RWPE2 (cell line): ENCODE data around the gene ULK3.

Experiments used
- ATAC-seq: fragments of 200-7000 bp; cut with Tn5 transposase; 3 replicates; pipeline ENCODE4 v1.9.1; 2021; ENCODE audit warnings: low read depth
- DNase-seq: peaks from one replicate; pipeline ENCODE4 v3.0.0-alpha.2; 2020; ENCODE audit warnings: low spot score
- H3K27ac ChIP-seq: fragments of 450-650 bp; 2 replicates; pipeline ENCODE4 v1.5.1; 2017; ENCODE audit warnings: mild to moderate bottlenecking; ENCODE audit not compliant: poor library complexity, severe bottlenecking
- H3K27me3 ChIP-seq: fragments of 250-450 bp; sonication (Bioruptor Pico); 2 replicates; pipeline ENCODE4 v1.5.1; 2021; ENCODE audit warnings: mild to moderate bottlenecking, moderate library complexity; ENCODE audit not compliant: insufficient read depth, poor library complexity, severe bottlenecking
- H3K36me3 ChIP-seq: fragments of 250-450 bp; sonication (Bioruptor Pico); 2 replicates; pipeline ENCODE4 v1.5.1; 2020; ENCODE audit warnings: low read depth, mild to moderate bottlenecking, moderate library complexity
- H3K4me1 ChIP-seq: fragments of 250-450 bp; sonication (Bioruptor Pico); 2 replicates; pipeline ENCODE4 v1.5.1; 2021; ENCODE audit warnings: mild to moderate bottlenecking, moderate library complexity; ENCODE audit not compliant: insufficient read depth, poor library complexity, severe bottlenecking
- H3K4me3 ChIP-seq: fragments of 250-450 bp; sonication (Bioruptor Pico); 2 replicates; pipeline ENCODE4 v1.5.1; 2021; ENCODE audit warnings: mild to moderate bottlenecking, moderate library complexity; ENCODE audit not compliant: severe bottlenecking
- H3K9me3 ChIP-seq: fragments of 250-450 bp; sonication (Bioruptor Pico); 2 replicates; pipeline ENCODE4 v1.5.1; 2021; ENCODE audit warnings: mild to moderate bottlenecking, moderate library complexity; ENCODE audit not compliant: severe bottlenecking
- CTCF ChIP-seq: fragments of 450-650 bp; IDR thresholded peaks from one replicate; pipeline ENCODE4 v1.5.1; 2017; ENCODE audit warnings: mild to moderate bottlenecking, moderate library complexity; ENCODE audit not compliant: poor library complexity, severe bottlenecking

Gene ULK3

DNA sequence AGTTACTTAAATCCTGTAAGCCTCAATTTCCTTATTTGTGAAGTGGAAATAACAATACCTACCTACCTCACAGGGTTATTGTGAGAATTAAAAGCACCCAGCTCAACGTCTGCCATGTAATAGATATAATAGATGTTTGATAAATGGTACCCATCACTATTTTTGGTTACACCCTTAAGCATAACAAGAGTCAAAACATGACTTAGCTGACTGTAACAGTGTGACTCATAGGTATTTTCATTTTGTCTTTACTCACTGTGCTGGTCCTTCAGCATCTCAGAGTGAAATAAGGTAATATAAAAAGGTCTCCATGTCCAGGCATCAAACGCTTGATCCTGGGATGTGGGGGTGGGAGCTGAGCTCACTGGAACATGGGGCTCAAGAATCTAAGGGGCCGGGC lies 13.5 kb downstream of the ULK3 start:
- H3K4me3 ChIP-seq, result no peak overlapping the region
- no peak for DNase-seq
- TF ChIP-seq CTCF, result no peak
- no peak for ATAC-seq
- H3K27me3 ChIP-seq, result peaks cover 27% of the 10 kb centered on the region
- H3K36me3 ChIP-seq, result no peaks in the 10 kb centered on the region
- H3K4me1 ChIP-seq, result no peaks in the 10 kb centered on the region
- no peak overlapping the region for H3K27ac ChIP-seq
- H3K9me3 ChIP-seq, result no peaks in the 10 kb centered on the region

DNA sequence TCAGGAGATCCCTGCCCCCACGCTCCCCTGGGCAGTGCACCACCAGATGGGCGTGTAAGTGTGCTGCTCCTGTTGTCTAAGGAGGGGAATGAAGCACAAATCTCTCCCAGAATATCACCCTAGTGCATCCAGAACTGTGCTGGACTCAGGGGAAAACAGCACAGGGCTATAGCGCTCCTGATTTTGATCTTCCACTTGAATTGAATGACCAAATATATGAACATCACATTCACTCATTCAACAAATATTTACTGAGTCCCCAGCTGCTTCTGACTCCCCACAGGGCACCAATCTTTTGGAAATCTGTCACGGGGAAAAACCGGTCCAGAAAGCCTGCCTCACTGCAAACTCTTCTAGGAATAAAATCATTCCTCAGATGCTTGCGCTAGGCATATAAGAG lies 14.1 kb downstream of the ULK3 start:
- H3K36me3 ChIP-seq, result no peaks in the 10 kb centered on the region
- ATAC-seq (no peak), DNase-seq (no peak)
- peaks cover 27% of the 10 kb centered on the region for H3K27me3 ChIP-seq
- H3K27ac ChIP-seq, result no peak overlapping the region
- no peak for TF ChIP-seq CTCF
- no peaks in the 10 kb centered on the region for H3K9me3 ChIP-seq
- no peaks in the 10 kb centered on the region for H3K4me1 ChIP-seq
- H3K4me3 ChIP-seq, result no peak overlapping the region

DNA sequence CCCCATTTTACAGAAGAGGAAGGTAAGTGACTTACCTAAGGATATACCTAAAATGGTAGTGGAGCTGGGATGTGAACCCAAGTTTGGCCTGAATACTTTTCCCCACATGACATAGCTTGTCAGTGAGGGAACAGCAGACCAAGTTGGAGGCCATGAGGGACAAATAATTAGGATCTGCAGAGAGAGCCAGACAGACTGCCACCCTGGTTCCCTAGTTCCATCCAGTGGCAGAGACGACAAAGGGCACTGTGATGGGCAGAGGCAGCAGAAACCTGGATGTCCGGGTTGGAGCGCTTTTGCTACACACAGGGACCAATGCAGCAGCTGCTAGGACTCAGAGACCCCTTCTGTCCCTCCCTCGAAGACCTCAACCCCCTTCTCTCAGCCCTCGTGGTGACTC lies 15.3 kb downstream of the ULK3 start:
- TF ChIP-seq CTCF, result peak; percentile 11
- DNase-seq, result no peak
- no peak overlapping the region for H3K4me3 ChIP-seq
- no peak for ATAC-seq
- no peaks in the 10 kb centered on the region for H3K36me3 ChIP-seq
- no peaks in the 10 kb centered on the region for H3K4me1 ChIP-seq
- no peak overlapping the region for H3K27ac ChIP-seq
- H3K9me3 ChIP-seq, result no peaks in the 10 kb centered on the region
- peaks cover 27% of the 10 kb centered on the region for H3K27me3 ChIP-seq

- no peak for TF ChIP-seq CTCF
- no peaks in the 10 kb centered on the region for H3K9me3 ChIP-seq
Observed at GRCh38 chr15:74826921-74827320, 16.0 kb downstream of the ULK3 start.

GRCh38 chr15:74826364-74826819 lies 16.6 kb downstream of the ULK3 start, which contains the start of gene CPLX3:
Gene CPLX3 (plus strand): TSS chr15:74826627. CDS start chr15:74826704, 77 bp downstream.
- DNase-seq (no peak), ATAC-seq (0 out of 3 replicates have a peak, but pooled peaks have one; percentile 7)
- Histone ChIP-seq H3K27me3 (peaks cover 27% of the 10 kb centered on the region), H3K9me3 (no peaks in the 10 kb centered on the region), H3K4me1 (no peaks in the 10 kb centered on the region), H3K27ac (no peak within 1 kb of the TSS), H3K36me3 (no peaks in the 10 kb centered on the region), H3K4me3 (no peak within 1 kb of the TSS)
- TF ChIP-seq CTCF, result no peak

More at GRCh38 chr15:74826921-74827320, 16.0 kb downstream of the ULK3 start:
- no peaks in the 10 kb centered on the region for H3K36me3 ChIP-seq
- H3K4me1 ChIP-seq, result no peaks in the 10 kb centered on the region
- H3K4me3 ChIP-seq, result no peak overlapping the region
- DNase-seq, result no peak
- no peak overlapping the region for H3K27ac ChIP-seq
- peaks cover 27% of the 10 kb centered on the region for H3K27me3 ChIP-seq
- no peak for ATAC-seq
